GM20000 (cell line): ENCODE measurements around the gene CYTH1.

Experiments
- DNase-seq: peaks from one replicate; pipeline ENCODE4 v3.0.0; 2012; ENCODE audit warnings: low spot score
- CTCF ChIP-seq: IDR thresholded peaks from 2 replicates; pipeline ENCODE4 v1.5.1; 2012; ENCODE audit warnings: mild to moderate bottlenecking, control low read depth; ENCODE audit errors: extremely low read depth, missing control alignments

Gene CYTH1

GRCh38 chr17:78707016-78707415 lies 75.1 kb downstream of the CYTH1 start:
- DNase-seq = no peak
- TF ChIP-seq CTCF = no peak

- TF ChIP-seq CTCF = no peak
- peak; percentile 75 for DNase-seq
Measured at GRCh38 chr17:78706271-78706915, 75.7 kb downstream of the CYTH1 start.

GRCh38 chr17:78705071-78705470 lies 77.0 kb downstream of the CYTH1 start:
- no peak for TF ChIP-seq CTCF
- no peak for DNase-seq

- no peak for TF ChIP-seq CTCF
- no peak for DNase-seq
Measured at GRCh38 chr17:78704594-78704993, 77.5 kb downstream of the CYTH1 start.

DNA sequence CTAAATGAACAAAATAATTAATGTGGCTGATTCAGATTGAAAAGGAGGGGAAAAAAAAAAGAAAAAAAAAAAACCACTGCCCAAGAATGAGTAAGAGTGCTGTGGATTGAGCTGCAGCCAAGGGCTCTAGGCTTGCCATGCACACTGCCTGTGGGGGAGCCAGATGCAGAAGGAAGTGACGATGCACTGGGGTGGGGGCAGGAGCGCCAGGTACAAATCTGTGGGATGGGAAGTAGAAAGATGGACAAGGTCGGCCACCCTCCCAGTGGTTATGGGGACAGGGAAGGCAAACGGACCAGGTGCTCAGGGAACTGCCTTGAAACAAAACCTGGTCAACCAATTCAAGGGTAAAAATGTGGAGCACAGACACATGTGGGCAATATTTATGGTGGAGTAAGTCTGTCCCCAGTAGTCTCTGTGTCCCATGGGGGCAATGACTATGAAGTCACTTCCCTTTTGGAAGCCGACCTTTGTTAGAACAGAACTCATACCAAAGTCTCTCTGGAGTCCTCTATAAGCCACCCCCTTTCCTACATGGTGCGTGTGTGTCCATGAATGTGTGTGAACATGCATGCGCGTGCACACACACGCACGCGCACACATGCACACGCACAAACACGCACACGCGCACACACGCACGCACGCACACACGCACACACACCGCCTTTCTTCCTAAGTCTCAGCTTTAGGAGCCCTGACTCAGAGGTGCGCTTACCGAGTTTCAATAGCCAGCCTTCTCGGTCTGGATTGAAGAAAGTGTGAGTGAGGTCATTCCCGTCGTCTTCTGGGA lies 84.3 kb downstream of the CYTH1 start:
- TF ChIP-seq CTCF = no peak

DNA sequence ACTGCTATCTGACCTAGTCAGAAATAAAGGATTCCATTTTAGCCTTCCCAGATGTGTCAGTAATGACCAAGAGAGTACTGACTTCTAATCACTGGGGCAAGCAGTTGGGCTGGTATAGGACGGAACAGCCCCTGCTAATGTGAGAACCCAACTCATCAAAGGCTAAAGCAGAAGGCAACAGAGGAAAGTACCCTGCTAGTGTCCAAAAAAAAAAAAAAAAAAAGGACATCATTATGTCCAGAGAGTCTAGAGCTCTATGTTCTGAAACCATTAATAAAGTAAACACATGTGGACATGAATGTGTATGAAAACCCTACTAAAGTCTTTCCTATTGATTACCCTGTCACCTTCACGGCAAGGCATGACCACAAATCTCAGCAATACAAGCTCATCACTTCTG lies 85.0 kb downstream of the CYTH1 start:
- TF ChIP-seq CTCF = no peak
- DNase-seq = no peak

More for the DNA sequence above, 84.3 kb downstream of the CYTH1 start:
- DNase-seq = no peak
